ENCODE data around the gene CBX1.
"Not testable (repeated sequence)": the region's sequence is repeated elsewhere in the genome, so short reads cannot be mapped to it uniquely, and the experiment has no call there.

Gene CBX1

GRCh38 chr17:48072811-48073210 is 28.5 kb downstream of the CBX1 start:
- DNase-seq (ENCODE audit: low read depth): not testable (repeated sequence)

DNA sequence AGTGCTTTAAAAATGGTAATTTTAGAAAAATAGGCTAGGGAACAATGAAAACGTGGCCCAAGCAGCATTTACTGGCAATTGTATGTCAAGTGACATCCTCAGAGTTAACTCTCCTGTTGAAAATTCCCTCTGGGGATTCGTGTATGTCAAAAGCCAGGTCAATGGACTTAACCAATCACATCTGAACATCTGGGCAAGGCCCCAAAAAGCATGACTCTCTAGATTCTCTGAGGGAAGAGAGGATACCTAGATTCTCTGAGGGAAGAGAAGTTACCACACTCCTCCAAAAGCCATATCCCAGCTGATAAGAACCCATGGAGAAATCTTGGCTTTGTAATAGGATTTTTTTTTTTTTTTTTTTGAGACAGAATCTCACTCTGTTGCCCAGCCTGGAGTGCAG is 29.6 kb downstream of the CBX1 start:
- DNase-seq (ENCODE audit: low read depth): no peak

DNA sequence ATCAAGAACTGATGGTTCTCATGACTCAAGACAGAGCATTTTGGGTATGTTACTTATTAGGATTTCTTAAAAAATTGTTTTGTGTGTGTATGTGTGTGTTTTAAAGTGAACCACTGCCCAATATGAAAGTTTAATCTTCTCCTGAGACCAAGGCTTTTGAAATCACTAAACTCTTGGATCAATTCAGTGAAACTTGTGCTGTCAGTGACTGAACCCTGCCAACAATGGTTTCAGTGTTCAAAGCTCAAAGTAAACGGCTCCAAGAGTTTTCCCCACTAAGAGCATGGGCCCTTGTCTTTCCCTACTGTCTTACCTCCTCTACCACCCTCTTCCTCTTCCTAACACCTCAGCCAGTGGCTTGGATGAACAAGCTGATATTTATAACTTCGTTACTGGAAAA is 31.1 kb downstream of the CBX1 start:
- DNase-seq (ENCODE audit: low read depth): no peak

DNA sequence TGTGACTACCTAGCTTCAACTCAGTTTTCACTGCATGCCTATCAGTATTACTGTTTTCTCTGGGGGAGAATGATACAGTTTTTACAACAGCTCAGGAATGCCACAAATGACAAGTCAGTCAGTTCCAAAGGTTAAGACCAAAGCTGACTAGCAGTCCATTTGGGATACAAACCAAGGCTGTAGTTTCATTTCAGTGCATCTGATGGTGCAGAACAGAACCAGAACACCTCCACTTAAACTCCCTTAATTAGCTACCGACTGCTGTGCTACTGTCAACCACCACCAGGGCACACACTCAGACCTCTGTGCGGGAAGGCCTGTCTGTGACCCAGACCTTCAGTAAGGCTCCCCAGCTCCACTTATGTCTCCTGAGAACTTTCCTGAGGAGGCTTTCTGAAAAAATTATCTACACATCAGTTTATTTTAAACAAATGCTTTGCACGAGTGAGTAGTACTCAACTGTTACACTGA is 32.8 kb downstream of the CBX1 start:
- DNase-seq (ENCODE audit: low read depth): no peak

DNA sequence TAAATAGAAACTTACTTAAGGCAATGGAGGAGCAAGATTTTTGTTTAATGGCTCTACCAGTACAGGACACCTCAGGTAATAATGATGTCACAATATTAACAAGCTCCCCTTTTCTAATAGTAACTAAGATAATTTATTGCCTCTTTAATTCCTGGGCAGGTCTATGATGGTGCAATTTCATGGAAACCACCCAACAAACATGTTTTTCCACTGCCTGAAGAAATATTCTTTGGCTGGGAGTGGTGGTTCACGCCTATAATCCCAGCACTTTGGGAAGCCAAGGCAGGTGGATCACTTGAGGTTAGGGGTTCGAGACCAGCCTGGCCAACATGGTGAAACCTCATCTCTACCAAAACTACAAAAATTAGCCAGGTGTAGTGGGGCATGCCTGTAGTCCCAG is 33.5 kb downstream of the CBX1 start:
- not testable (repeated sequence) for DNase-seq (ENCODE audit: low read depth)

GRCh38 chr17:48067245-48067644 is 34.0 kb downstream of the CBX1 start:
- DNase-seq (ENCODE audit: low read depth): no peak

DNA sequence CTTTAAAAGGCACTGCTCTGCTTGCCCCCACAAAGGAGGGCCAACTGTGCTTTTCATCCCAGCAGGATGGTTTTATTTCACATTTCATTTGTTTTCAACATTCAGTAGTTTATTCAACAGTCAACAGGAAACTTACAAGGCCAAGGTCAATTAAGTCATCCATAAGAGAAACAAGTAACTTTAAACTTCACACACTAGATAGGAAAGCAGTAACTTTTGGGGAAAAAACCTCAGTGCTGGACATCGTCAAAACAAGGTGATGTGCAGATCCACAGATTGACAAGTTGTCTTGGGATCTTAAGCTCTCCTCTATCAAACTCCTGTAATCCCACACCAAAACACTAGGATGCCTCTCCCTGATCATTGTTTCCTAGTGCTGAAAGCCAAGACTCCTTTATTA is 34.6 kb downstream of the CBX1 start:
- DNase-seq (ENCODE audit: low read depth): no peak

- no peak for DNase-seq (ENCODE audit: low read depth)
Measured at GRCh38 chr17:48066192-48066591, 35.1 kb downstream of the CBX1 start.

DNA sequence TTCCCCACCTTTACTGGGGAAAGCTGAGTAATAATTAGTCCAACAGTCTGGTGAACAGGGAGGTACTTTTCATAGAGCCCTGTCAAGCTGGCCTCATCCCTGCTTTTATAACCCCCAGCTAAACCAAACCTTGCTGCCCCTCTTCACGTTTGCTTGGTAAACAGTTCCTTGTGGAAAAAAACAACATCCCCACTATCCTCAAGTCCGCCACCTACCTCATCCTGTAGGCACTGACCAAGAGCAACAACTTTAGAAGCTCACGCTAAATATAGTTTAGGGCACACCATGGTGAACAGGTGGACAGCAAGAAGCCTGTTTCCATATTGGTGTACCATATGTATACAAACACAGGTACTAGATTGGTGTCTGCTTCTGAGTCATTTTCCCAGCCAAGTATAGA is 36.6 kb downstream of the CBX1 start:
- no peak for DNase-seq (ENCODE audit: low read depth)

- no peak for DNase-seq (ENCODE audit: low read depth)
Measured at GRCh38 chr17:48062273-48062672, 39.0 kb downstream of the CBX1 start.

DNA sequence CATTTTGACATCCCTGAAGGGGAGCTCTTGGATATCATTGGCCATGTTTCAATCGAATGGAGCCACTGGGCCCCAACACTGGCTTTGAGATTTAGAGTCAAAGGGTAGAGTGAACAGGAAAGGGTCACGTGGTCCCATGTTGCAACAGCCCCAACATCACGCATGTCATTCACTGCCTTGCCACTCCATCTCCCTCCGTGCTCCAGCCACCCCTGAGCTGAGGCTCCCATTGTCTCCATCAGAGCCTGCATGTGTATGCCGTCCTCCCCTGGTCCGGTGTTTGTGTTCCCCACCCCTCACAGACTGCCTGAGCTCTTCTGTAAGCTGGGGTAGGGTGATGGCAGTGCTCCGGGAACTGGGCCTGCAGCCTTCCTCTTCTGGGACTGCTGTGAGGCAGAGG is 41.0 kb downstream of the CBX1 start:
- no peak for DNase-seq (ENCODE audit: low read depth)

GRCh38 chr17:48059125-48059668 is 42.1 kb downstream of the CBX1 start:
- no peak for DNase-seq (ENCODE audit: low read depth)

DNA sequence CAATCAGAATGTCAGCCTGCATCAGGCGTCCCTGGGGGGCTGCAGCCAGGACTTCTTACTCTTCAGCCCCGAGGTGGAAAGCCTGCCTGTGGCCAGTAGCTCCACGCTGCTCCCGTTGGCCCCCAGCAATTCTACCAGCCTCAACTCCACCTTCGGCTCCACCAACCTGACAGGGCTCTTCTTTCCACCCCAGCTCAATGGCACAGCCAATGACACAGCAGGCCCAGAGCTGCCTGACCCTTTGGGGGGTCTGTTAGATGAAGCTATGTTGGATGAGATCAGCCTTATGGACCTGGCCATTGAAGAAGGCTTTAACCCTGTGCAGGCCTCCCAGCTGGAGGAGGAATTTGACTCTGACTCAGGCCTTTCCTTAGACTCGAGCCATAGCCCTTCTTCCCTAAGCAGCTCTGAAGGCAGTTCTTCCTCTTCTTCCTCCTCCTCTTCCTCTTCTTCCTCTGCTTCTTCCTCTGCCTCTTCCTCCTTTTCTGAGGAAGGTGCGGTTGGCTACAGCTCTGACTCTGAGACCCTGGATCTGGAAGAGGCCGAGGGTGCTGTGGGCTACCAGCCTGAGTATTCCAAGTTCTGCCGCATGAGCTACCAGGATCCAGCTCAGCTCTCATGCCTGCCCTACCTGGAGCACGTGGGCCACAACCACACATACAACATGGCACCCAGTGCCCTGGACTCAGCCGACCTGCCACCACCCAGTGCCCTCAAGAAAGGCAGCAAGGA is 42.7 kb downstream of the CBX1 start:
- no peak for DNase-seq (ENCODE audit: low read depth)

DNA sequence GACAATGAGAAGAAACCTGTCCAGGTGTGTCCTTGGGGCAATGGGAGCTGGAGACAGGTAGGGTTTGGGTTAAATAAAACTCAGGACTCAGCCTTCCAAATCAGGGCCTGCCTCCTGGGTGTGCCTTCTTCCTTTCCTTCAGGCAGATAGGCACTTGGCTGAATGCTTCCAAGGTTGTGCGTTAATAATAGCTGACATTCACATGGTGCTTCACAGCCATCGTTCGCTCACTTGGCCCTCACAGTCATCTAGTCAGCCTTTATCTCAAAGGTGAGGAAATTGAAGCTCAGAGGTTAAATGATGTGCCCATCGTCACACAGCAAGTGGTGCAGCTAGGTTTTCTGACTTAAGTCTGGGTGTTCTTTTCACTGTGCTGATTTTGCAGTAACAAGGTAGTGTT is 43.7 kb downstream of the CBX1 start:
- DNase-seq (ENCODE audit: low read depth): no peak

GRCh38 chr17:48056879-48057278 is 44.4 kb downstream of the CBX1 start:
- no peak for DNase-seq (ENCODE audit: low read depth)

DNA sequence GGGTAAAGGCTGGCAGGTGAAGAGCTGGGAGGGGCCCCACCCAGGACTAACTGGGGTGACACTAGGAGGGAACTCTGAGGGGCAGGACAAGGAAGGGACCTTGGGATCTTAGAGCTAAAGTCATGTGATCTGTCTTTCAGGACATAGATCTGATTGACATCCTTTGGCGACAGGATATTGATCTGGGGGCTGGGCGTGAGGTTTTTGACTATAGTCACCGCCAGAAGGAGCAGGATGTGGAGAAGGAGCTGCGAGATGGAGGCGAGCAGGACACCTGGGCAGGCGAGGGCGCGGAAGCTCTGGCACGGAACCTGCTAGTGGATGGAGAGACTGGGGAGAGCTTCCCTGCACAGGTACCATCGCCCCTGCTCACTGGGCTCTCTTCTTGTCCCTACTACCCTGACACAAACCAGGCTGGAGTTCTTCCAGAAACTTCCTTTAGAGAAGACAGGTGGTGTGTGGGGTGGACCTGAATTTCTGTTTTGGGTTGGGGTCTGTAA is 45.0 kb downstream of the CBX1 start:
- DNase-seq (ENCODE audit: low read depth): no peak

- peak; percentile 96 for DNase-seq (ENCODE audit: low read depth)
Measured at GRCh38 chr17:48055531-48056245, 45.6 kb downstream of the CBX1 start.

DNA sequence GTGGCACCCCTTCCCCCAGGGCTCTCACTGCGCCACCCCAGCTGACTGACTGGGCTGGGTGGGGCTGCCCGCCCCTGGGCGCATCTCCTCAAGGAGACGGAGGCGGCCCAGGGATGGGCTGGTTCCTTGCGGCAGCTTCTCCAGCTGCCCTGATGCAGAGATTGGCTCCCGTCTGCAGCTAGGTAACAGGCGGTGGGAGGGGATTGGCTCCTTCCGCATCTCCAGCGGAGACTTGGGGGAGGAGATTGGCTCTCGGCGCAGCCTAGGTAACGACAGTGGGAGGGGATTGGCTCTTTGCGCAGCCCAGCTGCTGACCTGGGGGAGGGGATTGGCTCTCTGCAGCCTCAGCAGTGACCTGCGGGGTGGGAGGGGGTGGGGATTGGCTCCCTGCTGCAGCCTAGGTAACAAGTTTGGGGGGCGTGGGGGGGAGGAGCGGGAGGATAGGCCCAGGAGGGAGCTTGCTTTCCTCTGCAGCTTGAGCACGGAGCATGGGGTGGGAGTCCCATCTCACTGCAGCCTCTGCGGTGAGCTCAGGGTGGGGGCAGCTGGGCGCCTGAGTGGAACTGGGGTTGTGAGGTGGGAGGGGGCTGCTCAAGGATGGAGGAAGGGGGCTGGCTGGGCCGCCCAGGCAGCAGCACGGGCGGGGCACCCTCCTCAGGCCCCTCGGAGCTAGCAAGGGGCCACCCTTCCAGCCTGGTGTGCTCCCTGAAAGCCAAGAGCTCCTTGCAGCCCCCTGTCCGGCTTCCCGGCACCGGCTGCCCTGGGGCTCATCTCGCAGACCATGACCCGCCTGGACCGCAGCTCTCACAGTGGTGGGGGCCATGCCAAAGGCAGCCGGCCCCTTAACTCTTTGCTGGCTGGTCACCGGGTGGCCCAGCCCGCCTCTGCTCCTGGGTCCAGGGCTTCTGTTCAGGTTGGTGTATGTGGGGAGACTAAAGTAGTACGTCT is 46.8 kb downstream of the CBX1 start:
- peak; percentile 91 for DNase-seq (ENCODE audit: low read depth)

GRCh38 chr17:48053758-48054237 is 47.5 kb downstream of the CBX1 start:
- no peak for DNase-seq (ENCODE audit: low read depth)

DNA sequence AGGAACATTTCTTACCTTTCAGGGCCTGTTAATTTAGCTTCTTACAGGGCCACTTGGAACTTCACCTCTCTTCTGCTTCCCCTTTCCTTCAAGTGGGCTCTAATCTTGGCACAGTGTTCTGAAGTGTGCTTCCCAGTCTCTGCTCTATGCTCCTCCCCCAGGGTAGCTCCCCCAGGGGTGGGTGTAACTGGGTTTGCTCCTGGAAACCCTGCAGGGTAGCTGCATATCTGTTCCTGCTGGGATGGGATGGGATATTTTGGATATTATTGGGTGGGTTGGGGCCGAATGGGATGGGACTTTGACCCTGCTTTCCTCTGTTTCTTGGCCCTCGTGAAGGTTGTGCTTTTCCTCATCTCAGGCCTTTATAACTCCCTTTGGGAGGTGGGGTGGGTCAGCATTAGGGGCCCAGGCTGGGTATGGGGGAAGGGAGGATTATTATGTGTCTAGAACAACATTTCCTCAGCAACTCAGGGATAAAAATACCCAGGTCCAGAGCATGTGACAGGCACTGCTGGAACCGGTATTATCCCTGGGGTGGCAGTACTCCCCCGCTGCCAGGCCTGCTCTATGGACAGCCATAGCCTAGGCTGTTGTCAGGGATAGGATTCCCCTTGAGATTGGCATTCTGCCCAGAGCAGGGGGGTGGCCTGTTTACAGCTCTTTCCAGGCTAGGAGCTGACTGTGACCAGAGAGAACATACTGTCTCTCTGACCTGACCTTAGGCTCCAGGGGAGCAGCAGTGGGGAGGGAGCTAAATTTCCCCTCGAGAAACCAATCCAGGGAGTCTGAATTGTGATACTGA is 48.1 kb downstream of the CBX1 start:
- no peak for DNase-seq (ENCODE audit: low read depth)

Measured in fibroblast of the conjunctiva (primary cell).